Fibroblast of the aortic adventitia (primary cell): ENCODE measurements around the gene CYSTM1. TPM values are rescaled to one million over a fixed set of nuclear protein-coding genes. Genes with fewer than 3 reads are reported as not detected.

Experiments
- DNase-seq: peaks from one replicate; pipeline ENCODE4 v3.0.0-alpha.2; 2010; ENCODE audit warnings: low read depth
- H3K4me3 ChIP-seq: 2 replicates; pipeline ENCODE4 v1.5.1; 2011; ENCODE audit warnings: low read depth, mild to moderate bottlenecking, control low read depth, low read length, moderate library complexity
- CTCF ChIP-seq: IDR thresholded peaks from 2 replicates; pipeline ENCODE4 v1.5.1; 2011; ENCODE audit warnings: mild to moderate bottlenecking, low read length, control low read depth, inconsistent platforms; ENCODE audit not compliant: insufficient read depth
- total RNA-seq: library from RNA; depleted of rRNA; stranded (reverse); fragments of >200 nt; gene quantifications from 2 replicates; pipeline ENCODE4 v1.2.3, GENCODE V29; 2012; ENCODE audit warnings: low replicate concordance

CYSTM1 gene
- total RNA-seq, 1 donor: 43.4 TPM

GRCh38 chr5:140165101-140165922 is 9.7 kb upstream of the CYSTM1 start:
- peak; percentile 62 for DNase-seq
- TF ChIP-seq CTCF: no peak
- no peak overlapping the region for H3K4me3 ChIP-seq

- no peak overlapping the region for H3K4me3 ChIP-seq
- DNase-seq: no peak
- TF ChIP-seq CTCF: no peak
Observed at GRCh38 chr5:140165923-140166270, 9.1 kb upstream of the CYSTM1 start.

GRCh38 chr5:140166911-140167310 is 8.1 kb upstream of the CYSTM1 start:
- no peak for DNase-seq
- H3K4me3 ChIP-seq: no peak overlapping the region
- no peak for TF ChIP-seq CTCF

GRCh38 chr5:140168371-140168770 is 6.6 kb upstream of the CYSTM1 start:
- no peak overlapping the region for H3K4me3 ChIP-seq
- no peak for DNase-seq
- no peak for TF ChIP-seq CTCF

GRCh38 chr5:140169410-140169809 is 5.6 kb upstream of the CYSTM1 start:
- peak; percentile 28 for TF ChIP-seq CTCF
- DNase-seq: no peak
- no peak overlapping the region for H3K4me3 ChIP-seq

- no peak overlapping the region for H3K4me3 ChIP-seq
- TF ChIP-seq CTCF: no peak
- no peak for DNase-seq
Observed at GRCh38 chr5:140172483-140172882, 2.5 kb upstream of the CYSTM1 start.

- TF ChIP-seq CTCF: no peak
- no peak for DNase-seq
- no peak overlapping the region for H3K4me3 ChIP-seq
Observed at GRCh38 chr5:140174014-140174413, 974 bp upstream of the CYSTM1 start.
